Stimulated activated naive CD8-positive, alpha-beta T cell treated with anti-CD3 and anti-CD28 coated beads, Interleukin-15, Interleukin-2, amounts not matched to agents 100 ng/mL and 50 ng/mL, for 24 hours (primary cell): ENCODE data around the gene ABLIM2.

Source experiments
- H3K27ac Mint-ChIP-seq: one replicate; pipeline ENCODE4 v1.8.0; 2021; ENCODE audit warnings: mild to moderate bottlenecking, mixed read lengths
- H3K27me3 Mint-ChIP-seq: one replicate; pipeline ENCODE4 v1.8.0; 2021; ENCODE audit warnings: mixed read lengths
- H3K36me3 Mint-ChIP-seq: one replicate; pipeline ENCODE4 v1.8.0; 2021; ENCODE audit warnings: low read depth, mixed read lengths
- H3K4me1 Mint-ChIP-seq: one replicate; pipeline ENCODE4 v1.8.0; 2021; ENCODE audit warnings: low read depth, mixed read lengths
- H3K4me3 Mint-ChIP-seq: one replicate; pipeline ENCODE4 v1.8.0; 2021; ENCODE audit warnings: mild to moderate bottlenecking, mixed read lengths
- H3K9me3 Mint-ChIP-seq: one replicate; pipeline ENCODE4 v1.8.0; 2021; ENCODE audit warnings: mixed read lengths

The ABLIM2 gene

GRCh38 chr4:8160572-8160971 lies 2.0 kb upstream of the ABLIM2 start:
- Mint-ChIP-seq H3K27me3 (peaks cover 5% of the 10 kb centered on the region), H3K4me1 (peaks cover 15% of the 10 kb centered on the region), H3K4me3 (no peak overlapping the region), H3K27ac (no peak overlapping the region), H3K36me3 (no peaks in the 10 kb centered on the region), H3K9me3 (no peaks in the 10 kb centered on the region)

DNA sequence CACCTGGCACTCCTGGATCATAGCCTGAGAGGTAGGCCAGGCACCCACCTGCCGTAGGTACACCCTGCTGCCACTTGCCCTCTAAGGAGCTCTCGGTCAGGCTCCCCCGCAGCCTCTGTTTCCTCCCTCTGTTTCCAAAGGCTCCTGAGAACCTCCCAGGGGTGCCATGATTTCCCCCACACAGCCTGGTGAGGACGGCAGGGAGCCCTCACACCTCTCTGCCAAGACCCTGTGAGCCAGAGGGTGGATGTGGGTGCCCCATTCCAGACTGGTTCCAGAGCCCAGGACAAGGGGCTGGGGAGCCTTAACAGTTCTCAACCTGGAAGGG lies 1.6 kb upstream of the ABLIM2 start:
- Mint-ChIP-seq H3K27me3 (peaks cover 5% of the 10 kb centered on the region), H3K27ac (no peak overlapping the region), H3K36me3 (no peaks in the 10 kb centered on the region), H3K9me3 (no peaks in the 10 kb centered on the region), H3K4me1 (peaks cover 18% of the 10 kb centered on the region), H3K4me3 (peak overlapping the region; percentile 32)

DNA sequence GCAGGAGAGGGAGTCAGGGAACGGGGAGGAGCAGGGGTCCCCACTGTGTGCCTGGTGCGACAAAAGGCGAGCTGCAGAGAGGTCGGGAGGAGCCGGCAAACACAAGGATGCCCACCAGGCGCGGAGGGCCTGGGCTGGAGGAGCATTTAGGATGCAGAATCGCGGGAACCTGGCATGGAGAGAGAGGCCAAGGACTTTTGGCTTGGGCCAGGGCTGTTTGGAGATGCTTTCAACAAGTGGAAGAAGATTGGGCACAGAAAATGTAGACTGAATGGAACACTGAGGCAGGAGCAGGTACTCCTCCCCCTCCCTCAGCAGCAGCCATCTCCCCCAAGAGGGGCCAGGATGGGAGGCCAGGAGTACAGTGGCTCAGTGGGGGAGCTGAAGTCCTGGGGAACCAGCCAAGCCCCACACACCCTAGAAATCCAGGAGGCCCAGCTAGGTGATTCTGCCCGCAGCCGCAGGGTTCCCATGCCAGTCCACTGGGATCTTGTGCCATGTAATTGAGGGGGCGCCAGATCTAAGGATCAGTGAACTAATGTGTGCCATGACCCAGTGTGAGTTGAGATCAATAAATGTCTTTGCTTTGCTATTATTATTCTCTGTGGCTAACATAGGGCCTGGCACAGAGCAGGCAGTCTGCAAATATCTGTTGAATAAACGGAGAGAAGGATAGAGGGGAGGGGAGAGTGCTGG lies 1.1 kb upstream of the ABLIM2 start:
- no peak overlapping the region for H3K27ac Mint-ChIP-seq
- H3K4me3 Mint-ChIP-seq: peak overlapping the region; percentile 97
- no peaks in the 10 kb centered on the region for H3K36me3 Mint-ChIP-seq
- H3K4me1 Mint-ChIP-seq: peaks cover 22% of the 10 kb centered on the region
- H3K27me3 Mint-ChIP-seq: peaks cover 5% of the 10 kb centered on the region
- no peaks in the 10 kb centered on the region for H3K9me3 Mint-ChIP-seq

DNA sequence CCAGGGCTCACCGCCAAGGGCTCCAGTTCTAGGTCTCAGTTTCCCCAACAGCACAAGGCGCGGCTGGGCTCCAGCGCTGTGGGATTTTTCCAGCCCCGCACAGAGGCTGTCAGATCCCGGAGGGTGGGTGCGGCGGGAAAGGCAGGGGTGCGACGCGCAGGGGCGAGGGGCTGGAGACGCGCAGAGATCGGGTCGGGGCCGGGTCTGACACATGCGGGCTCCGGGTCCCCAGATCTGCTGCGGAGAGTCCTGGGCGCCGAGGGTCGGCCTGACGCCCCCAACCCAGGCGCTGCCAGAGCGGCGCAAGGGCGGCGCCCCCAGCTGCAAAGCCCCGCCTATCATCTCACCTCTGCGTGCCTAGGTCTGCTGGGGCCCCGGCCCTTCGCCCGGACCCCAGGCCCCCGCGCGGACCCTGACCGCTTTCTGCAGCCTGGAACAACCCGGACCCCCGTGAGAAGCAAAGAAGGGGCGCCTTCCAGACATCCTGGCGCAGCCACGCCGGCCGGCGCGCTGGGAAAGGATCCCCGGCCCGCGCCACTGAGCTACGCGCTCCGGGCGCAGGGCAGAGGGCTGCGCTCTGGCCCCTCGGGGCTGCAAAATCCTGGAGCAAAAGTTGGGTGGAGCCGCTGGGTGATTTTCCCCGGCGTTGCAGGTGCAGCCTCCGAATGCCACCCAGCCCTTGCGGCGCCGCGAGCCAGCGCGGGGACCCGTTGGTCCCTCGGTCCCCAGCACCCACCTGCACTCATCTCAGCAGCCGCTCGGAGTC lies 486 bp downstream of the ABLIM2 start:
- H3K9me3 Mint-ChIP-seq: no peaks in the 10 kb centered on the region
- peak overlapping the region; percentile 45 for H3K4me3 Mint-ChIP-seq
- peaks cover 5% of the 10 kb centered on the region for H3K27me3 Mint-ChIP-seq
- H3K27ac Mint-ChIP-seq: no peak overlapping the region
- no peaks in the 10 kb centered on the region for H3K36me3 Mint-ChIP-seq
- H3K4me1 Mint-ChIP-seq: peaks cover 24% of the 10 kb centered on the region

DNA sequence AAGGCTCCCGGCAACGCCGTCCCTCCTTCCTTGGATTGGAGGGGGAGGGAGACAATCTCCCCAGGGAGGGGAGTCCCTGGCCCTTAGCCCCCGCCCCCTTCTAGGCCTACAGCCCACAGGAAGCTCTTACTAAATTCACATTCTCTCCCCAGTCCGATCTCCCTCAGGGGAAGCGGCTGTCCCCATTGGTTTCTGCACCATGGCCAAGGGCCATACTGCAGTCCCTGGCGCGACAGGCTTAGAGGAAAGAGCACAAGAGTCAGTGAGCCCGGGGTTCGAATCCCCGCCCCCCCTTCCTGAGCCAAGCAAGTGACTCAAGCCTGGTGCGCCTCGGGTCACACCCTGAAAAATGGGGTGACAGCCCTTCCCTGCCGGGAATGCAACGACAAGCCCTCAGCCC lies 1.1 kb downstream of the ABLIM2 start:
- H3K27ac Mint-ChIP-seq: no peak overlapping the region

GRCh38 chr4:8156617-8157016 lies 2.0 kb downstream of the ABLIM2 start:
- Mint-ChIP-seq H3K9me3 (no peaks in the 10 kb centered on the region), H3K36me3 (no peaks in the 10 kb centered on the region)

More for the DNA sequence above, 1.1 kb downstream of the ABLIM2 start:
- Mint-ChIP-seq H3K27me3 (peaks cover 5% of the 10 kb centered on the region), H3K4me3 (no peak overlapping the region), H3K36me3 (no peaks in the 10 kb centered on the region), H3K9me3 (no peaks in the 10 kb centered on the region), H3K4me1 (peaks cover 24% of the 10 kb centered on the region)

DNA sequence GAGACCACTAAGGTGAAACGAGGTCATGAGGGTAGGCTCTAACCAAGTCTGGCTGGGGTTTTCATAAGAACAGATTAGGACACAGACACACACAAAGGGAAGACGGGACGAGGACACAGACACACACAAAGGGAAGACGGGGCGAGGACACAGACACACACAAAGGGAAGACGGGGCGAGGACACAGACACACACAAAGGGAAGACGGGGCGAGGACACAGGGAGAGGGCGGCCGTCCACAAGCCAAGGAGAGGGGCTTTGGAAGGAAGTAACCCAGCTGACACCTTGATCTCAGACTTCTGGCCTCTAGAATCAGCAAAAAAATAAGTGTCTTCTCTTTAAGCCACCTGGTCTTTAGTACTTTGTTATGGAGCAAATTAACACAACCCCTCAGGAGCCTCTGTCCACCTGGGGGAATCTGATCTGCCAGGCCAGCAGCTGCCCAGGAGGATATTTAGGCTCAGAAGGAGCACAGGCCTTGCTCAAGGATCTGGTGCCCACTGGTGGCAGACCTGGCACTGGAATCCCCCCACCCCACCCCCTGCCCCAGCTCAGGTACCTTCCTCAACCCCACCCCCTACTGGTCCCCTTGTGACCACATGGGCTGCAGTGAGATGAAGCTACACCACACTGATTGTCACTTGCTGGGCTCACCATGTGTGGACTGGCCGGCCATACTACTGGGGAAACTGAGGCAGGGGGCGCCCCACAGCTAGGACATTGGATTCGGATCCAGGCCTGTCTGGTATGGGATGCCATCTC lies 2.8 kb downstream of the ABLIM2 start:
- no peak overlapping the region for H3K27ac Mint-ChIP-seq
- peaks cover 5% of the 10 kb centered on the region for H3K27me3 Mint-ChIP-seq
- H3K4me1 Mint-ChIP-seq: peaks cover 24% of the 10 kb centered on the region
- H3K4me3 Mint-ChIP-seq: no peak overlapping the region
- no peaks in the 10 kb centered on the region for H3K36me3 Mint-ChIP-seq
- H3K9me3 Mint-ChIP-seq: no peaks in the 10 kb centered on the region

More at GRCh38 chr4:8156617-8157016, 2.0 kb downstream of the ABLIM2 start:
- H3K27ac Mint-ChIP-seq: no peak overlapping the region
- H3K27me3 Mint-ChIP-seq: peaks cover 5% of the 10 kb centered on the region
- no peak overlapping the region for H3K4me3 Mint-ChIP-seq
- H3K4me1 Mint-ChIP-seq: peaks cover 24% of the 10 kb centered on the region

DNA sequence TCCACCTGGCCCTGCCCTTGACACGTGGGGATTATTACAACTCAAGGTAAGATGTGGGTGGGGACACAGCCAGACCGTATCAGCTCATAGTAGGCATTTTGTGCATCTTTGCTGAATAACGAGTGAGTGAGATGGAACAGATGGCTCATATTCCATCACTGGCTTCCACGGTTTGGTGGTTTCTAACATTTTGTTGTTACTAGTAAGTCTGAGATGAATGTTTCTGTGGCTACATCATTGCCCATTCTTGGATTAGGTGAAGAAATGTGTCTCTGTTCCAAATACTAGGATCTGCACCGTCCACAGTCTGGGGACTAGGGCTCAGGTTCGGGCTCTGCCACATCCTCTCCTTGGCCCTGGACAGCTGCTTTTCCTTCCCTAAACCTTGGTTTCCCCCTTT lies 3.6 kb downstream of the ABLIM2 start:
- peaks cover 5% of the 10 kb centered on the region for H3K27me3 Mint-ChIP-seq
- H3K9me3 Mint-ChIP-seq: no peaks in the 10 kb centered on the region
- peaks cover 24% of the 10 kb centered on the region for H3K4me1 Mint-ChIP-seq
- no peak overlapping the region for H3K27ac Mint-ChIP-seq
- H3K4me3 Mint-ChIP-seq: no peak overlapping the region
- no peaks in the 10 kb centered on the region for H3K36me3 Mint-ChIP-seq

DNA sequence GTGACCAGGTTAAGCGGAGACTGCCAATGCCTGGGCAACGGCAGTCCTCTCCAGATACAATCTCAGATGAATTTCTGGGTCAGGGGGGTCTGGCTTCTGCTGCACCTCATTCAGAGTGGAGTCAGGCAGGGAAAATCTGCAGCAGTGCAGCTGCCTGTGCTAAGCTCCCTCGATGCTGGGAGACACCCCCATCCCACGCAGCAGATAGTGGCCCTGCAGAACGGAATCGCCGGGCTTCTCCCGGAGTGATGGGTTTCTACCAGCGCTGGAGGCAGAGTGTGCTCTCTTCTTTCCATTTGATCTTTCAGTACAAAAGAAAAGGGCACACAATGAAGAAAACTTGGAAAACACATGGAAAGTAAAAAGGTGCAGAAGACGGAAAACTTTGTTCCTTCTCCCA lies 5.2 kb downstream of the ABLIM2 start:
- peaks cover 13% of the 10 kb centered on the region for H3K4me1 Mint-ChIP-seq
- no peaks in the 10 kb centered on the region for H3K36me3 Mint-ChIP-seq
- H3K4me3 Mint-ChIP-seq: no peak overlapping the region
- no peaks in the 10 kb centered on the region for H3K9me3 Mint-ChIP-seq
- peaks cover 5% of the 10 kb centered on the region for H3K27me3 Mint-ChIP-seq
- H3K27ac Mint-ChIP-seq: no peak overlapping the region

DNA sequence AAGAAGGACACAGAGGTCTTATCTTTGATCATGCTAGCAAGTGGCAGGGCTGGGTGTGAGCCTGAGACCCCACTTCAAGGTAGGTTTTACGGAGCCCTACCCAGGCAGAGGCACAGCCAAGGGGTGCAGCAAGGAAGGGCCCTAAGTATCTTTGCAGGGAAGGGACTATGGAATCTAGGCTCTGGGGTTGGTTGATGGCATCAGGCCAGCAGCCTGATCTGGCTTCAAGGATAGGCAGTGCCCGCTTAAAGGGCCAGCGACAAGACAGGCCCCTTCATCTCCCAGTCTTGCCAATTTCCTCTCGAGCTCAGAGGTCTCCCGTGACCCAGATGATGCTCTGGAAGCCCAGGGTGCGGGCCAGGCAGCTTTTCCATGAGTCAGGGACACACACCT lies 5.8 kb downstream of the ABLIM2 start:
- peaks cover 13% of the 10 kb centered on the region for H3K4me1 Mint-ChIP-seq
- no peak overlapping the region for H3K4me3 Mint-ChIP-seq
- no peaks in the 10 kb centered on the region for H3K9me3 Mint-ChIP-seq
- H3K27ac Mint-ChIP-seq: no peak overlapping the region
- no peaks in the 10 kb centered on the region for H3K36me3 Mint-ChIP-seq
- peaks cover 5% of the 10 kb centered on the region for H3K27me3 Mint-ChIP-seq

DNA sequence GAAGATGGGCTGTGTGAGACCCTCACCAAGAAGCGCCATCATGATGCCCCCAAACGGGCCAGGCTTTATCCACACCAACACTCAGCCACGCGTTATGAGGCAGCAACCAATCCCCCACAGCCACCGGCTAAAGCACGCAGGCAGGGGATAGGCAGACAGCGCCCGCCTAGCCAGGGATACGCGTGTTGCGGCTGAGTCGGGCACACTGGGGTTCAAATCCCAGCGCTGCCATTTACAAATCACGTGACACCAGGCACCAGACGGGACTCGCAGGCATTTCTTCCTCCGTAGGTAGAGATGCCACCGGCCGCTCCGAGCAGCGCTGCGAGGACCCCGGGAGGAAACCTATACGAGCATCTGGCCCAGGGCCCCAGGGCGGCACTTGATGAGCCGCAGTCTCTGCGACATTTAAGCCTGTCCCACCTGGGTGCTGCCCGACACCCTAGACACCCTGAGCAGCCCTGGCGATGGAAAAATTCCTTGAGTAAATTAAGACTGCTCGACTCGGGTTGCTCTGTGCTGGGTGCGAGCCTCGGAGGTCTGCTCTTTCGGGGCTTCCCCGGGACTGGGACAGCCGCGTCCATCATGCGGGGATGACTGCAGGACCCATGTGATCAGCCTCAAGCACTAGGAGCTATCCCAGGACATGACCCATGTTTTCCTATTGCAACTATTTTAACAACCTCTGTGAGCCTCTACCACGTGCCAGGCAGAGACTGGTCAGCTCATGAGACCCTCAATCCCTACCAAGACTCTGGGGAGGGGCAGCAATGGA lies 6.3 kb downstream of the ABLIM2 start:
- no peaks in the 10 kb centered on the region for H3K36me3 Mint-ChIP-seq
- H3K4me3 Mint-ChIP-seq: no peak overlapping the region
- H3K27ac Mint-ChIP-seq: no peak overlapping the region
- no peaks in the 10 kb centered on the region for H3K9me3 Mint-ChIP-seq
- H3K4me1 Mint-ChIP-seq: peaks cover 11% of the 10 kb centered on the region
- peaks cover 1% of the 10 kb centered on the region for H3K27me3 Mint-ChIP-seq

DNA sequence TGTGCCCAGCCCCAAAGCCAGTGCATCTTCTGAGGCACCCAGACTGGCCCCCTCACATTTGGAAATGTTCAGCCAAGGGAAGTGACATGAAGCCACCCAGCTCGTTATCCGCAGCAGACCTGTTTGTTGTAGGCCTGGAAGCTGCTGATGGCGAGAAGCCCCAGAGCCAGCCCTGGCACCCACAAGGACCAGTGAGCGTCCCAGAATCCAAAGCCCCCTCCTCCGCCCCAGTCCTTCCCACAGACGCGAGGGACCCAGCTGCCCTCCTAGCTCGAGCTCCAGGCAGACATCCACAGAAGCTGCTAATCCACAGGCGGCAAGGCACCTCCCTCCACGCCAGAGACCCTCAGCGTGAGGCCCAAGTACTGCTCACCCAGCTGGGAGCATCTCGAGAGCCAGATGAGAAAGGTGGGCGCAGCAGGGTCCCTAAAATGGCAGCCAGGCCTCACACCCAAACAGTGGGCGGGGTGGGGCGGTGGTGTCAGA lies 7.4 kb downstream of the ABLIM2 start:
- Mint-ChIP-seq H3K4me1 (peaks cover 11% of the 10 kb centered on the region), H3K9me3 (no peaks in the 10 kb centered on the region), H3K27ac (no peak overlapping the region), H3K4me3 (no peak overlapping the region), H3K27me3 (no peaks in the 10 kb centered on the region), H3K36me3 (no peaks in the 10 kb centered on the region)

GRCh38 chr4:8150152-8151090 lies 8.2 kb downstream of the ABLIM2 start:
- Mint-ChIP-seq H3K27ac (no peak overlapping the region), H3K36me3 (no peaks in the 10 kb centered on the region), H3K4me3 (no peak overlapping the region), H3K9me3 (no peaks in the 10 kb centered on the region), H3K4me1 (peaks cover 8% of the 10 kb centered on the region), H3K27me3 (no peaks in the 10 kb centered on the region)

- no peaks in the 10 kb centered on the region for H3K36me3 Mint-ChIP-seq
- no peak overlapping the region for H3K4me3 Mint-ChIP-seq
- H3K27ac Mint-ChIP-seq: no peak overlapping the region
- H3K27me3 Mint-ChIP-seq: no peaks in the 10 kb centered on the region
- peaks cover 2% of the 10 kb centered on the region for H3K4me1 Mint-ChIP-seq
- no peaks in the 10 kb centered on the region for H3K9me3 Mint-ChIP-seq
Observed at GRCh38 chr4:8149664-8150063, 8.9 kb downstream of the ABLIM2 start.
